GM04503 (cell line): ENCODE measurements around the gene IGF1.

Source experiments
- DNase-seq: peaks from one replicate; pipeline ENCODE4 v3.0.0-alpha.2; 2012; ENCODE audit warnings: low read depth

IGF1 gene

DNA sequence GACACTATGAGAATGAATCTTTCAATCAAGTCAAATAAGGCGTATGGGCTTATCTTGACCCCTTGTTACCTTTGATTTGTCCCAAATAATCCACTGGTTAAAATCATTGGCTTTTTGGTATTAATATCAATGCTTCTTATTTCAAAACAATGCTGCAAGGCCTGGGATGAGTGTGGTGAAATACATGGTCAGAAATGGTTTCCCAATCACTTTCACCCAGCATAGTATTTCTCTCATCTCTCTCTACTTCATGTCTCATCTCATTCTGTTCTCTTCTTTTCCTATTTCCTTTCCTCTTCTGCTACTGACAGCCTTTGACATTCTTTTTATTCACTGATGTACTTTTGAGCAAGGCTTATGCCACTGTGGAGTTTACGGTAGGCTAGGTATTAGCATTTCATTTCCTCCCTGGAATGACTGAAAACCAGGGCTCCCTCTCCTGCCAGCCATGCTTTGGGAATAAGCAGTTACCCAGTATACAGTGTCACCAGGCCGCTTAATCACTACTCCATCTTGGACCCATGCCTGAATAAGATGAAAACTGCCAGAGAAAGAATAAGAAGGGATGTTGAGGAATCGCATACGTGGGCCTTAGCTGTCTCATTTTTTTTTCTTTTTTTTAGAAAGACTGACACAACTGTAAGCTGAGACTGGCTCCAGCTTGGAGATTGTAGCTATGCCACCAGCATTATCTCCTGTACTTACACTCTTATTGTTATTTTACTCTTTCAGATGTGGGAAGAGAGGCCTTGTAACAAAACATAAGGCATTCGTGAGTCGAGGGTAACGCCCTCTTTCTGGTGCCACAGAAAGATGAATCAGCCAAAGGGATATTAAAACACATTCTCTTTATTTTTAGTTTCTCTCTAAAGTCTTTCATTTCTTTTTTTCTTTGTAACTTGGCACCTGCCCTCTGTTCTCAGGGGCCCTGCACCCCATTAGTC lies 53.5 kb downstream of the IGF1 start:
- DNase-seq = no peak

DNA sequence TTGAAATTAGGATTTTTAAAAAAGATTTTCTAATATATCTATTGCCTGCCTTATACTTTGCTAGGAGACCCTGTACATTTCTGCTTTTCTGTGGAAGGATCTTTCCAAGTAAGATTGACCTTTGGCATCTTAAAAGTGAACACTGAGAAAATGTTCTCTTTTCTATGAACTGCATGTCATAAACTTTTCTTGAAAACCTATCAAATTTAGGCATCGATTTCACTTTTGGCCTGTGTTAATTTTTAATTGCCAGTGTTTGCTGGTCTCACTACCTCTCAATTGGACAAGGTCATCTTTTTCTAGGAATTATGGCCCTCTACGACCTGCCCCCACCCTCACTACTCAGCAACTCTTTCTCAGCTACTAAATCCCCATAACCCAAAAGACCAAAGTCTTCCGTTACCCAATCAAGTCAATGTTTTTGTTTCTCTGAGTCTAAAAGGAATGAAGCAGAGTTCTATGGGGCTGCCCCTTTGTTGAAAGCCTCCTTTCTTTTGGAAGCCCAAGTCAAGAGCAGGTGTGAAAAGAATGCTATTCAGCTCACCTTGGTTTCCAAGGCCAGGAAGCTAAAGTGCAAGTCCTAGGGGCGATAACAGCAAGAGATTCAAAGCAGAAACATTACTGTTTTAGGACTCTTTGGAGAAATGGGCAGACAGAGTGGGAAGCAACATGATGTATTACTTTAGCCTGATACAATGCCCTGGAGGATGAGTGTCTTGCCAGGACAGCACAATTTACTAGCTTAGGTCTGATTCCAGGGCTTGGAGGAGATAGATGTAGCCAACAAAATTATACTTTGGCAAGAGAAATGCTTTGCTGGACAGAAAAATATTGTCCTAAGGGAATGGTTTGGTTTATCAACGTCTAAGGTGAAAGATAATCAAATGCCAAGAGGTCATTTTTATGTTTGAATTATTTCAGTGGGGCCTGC lies 55.0 kb downstream of the IGF1 start:
- DNase-seq = no peak

DNA sequence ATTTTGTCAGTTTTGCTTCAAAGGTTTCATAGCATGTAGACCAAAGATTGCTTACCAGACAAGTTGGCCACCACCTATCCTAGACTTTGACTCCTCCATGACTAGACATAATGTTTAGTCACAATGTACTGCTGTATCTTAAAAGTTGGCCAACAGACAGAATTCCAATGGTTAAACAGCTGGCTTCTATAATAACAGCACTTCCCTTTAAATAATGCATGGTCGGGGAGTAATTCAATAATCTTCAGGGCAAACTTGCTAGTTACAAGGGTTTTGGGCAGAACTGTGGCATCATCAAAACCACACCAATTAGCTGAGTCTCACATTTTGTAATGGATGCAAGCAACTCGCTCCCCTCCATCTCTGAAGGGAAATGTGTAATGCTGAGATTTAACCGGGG lies 56.9 kb downstream of the IGF1 start:
- no peak for DNase-seq

DNA sequence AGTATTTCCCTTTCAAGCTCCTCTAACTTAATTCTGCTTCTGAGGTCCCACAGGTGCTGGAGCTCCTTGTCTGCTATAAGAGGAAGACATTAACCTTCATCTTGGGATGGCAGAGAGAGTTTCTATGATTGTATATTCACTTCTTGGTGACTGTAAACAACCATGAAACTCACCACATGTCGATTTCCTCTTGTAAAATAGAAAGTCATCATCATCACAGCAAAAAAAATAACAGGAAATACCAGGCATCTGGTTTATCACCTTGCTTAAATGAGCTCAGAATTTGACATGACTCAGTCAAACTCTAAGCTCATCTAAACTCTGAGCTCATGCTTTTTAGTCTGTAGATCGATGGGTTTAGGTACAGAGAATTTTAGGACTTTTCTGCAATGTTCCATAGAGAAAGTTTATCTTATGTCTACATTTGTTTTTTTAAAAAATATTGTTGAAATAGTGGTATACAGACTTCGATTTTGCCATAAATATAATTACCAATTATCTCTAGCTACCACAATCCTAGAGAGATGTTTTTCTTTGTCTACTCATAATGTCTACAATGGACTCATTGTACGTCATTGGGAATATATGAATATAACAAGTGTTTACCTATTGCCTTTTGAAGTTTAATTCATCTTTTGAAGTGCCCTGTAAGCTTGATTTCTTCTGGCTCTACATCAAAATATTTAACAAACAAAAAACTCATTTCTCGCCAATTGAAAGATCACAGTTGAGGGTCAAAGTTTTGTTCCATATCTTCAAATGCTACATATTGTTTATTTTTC lies 58.4 kb downstream of the IGF1 start:
- DNase-seq = no peak

DNA sequence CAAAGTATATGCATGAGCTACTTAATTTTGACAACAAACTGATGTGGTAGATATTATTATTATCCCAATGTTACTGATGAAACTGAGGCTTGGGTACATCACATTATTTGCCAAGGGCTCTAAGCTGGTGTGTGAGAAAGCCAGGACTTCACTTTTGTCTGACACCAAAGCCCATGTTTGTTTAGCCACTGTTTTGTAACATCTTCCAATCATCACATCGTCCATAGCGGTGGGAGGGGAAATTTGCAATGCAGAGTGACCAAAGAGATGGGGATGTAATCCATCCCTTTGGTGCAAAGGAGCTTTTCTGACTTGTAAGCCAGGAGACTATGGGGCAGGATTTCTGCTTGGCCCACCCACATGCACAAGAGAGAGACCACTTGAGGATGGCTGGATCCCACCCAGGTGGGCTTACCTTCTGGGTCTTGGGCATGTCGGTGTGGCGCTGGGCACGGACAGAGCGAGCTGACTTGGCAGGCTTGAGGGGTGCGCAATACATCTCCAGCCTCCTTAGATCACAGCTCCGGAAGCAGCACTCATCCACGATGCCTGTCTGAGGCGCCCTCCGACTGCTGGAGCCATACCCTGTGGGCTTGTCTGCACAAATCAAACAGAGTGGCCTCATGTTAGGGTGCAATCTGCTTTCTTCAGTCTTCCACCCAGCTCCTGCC lies 61.1 kb downstream of the IGF1 start:
- no peak for DNase-seq

DNA sequence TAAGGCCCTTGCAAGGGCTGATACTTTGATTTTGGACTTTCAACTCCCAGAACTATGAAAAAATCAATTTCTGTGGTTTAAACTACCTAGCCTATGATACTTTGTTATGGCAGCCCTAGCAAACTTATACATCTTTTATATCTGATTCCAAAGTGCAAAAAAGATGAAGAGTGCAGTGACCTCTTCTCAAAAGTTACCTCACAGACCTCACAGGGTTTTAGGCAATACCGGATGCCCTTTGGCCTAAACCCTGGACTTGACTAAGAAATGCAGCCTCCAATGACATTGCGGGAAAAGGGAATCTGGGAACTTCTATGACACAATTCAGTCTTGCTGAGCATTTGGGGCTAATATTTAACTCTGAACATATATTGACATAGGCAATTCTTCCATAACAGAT lies 63.3 kb downstream of the IGF1 start:
- no peak for DNase-seq

DNA sequence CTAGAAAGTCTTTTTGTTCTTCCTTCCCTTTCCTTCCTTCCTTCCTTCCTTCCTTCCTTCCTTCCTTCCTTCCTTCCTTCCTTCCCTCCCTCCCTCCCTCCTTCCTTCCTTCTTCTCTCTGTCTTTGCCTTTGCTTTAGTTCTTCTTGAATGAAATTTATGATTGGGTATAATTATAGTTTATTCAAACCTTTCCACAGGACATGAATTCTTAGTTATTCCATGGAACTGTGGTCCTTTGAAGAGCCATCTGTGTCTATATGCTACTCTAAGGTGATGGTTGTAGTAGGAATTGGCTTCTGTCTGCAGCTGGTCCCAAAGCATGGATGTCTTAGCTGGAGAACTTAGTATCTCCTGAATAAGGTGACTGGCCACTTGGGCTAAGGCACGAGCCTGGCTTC lies 64.8 kb downstream of the IGF1 start:
- DNase-seq = no peak

DNA sequence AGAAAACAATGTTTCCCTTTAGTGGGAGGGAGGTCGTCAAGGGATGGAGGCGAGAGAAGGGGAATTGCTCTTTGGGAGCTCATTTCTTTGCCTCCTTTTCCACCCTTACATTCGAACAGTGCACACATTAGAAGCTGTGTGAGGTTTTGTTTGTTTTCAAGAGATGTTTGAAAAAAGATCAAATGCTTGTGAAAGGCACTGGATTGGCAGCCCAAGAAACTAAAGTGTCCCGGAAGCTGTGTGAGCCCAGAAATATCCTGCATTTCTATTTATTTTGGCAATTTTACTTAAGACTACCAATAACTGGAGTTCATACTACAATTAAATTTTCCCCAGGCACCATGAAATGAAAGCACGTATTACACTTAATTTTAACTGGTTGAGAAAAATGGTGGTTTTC lies 67.0 kb downstream of the IGF1 start:
- DNase-seq = no peak

DNA sequence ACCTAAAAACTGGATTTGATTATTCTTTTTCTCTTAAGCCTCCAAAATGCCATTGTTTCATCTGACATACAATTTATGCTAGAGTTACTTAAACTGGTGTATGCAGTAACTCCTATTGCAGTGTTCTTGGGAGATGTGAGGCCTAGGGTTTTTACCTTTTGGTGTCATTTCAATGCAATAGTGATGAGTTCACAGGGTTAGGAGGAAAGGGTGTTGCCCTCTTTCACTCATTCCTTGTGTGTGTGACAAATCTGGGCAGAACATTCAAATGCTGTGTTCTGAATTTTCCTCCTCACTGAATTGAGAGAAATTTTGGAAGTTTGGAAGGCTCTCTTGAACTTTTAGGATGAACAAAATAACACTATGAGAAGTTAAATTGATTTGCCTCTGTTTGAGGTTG lies 69.9 kb downstream of the IGF1 start:
- no peak for DNase-seq

DNA sequence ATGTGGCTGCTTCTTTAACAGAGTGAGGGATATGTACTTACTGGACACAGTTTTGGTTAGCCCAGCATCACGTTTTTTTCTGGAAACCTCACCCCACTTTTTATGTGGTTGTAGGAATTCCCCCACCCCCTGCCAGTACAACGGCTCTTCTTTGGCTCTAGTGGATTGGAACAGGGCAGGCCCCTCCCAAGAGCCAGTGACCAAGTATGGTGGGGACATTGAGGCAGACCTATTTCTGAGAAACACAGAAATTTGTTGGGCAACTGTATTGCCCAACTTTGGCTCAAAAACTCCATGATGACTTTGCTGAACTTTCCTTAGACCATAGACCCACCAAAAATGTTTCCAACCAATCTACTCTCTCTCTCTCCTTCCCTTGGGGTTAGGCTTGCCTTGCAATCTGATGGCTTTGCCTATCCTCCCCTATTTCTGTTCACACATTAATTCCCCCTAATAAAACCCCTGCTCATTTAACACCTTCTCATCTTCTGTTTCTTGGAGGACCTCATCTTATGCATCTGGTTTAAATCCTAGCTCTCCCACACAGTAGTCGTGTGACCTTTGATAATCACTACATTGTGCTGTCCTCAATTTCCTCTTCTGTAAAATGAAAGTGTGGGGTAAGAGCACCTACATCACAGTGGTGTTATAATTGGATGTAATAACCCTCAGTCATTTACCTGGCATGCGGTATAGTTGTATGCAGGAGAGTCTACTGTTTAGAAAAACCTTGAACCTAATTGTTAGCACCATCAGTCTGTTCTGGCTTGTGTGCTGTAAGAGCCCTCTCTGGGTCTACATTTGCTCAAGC lies 71.7 kb downstream of the IGF1 start:
- no peak for DNase-seq

DNA sequence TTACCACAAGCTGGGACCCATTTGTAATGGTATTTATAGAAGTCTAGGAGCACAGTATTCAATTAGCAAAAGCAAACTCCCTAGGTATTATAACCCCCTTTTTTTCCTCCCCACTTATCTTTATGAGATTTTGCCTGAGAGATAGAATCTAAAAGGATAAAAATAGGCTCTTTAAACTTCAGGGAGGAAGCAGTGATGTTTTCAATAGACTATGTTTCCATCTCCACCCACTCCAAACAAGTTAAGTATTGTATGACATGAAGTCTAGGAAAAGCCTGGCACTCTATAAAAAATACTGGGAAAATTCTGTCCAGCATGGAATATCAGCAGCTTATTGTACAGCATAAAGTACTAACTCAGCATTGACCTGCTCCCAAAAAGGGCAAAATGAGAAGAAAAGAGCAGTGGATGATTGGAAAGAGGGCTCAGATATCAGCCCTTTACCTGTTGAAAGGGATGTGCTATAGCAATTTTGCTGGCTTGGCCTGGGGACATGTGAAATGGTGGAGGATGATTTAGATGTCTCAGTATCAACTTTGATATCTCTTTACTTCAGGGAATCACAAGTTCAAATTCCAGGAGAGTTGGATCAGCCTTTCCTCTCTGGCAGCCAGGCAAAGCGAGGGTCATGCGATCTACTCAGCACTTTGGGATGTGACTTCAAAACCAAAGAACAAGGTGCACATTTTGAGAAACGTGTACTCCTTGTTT lies 72.4 kb downstream of the IGF1 start:
- no peak for DNase-seq

DNA sequence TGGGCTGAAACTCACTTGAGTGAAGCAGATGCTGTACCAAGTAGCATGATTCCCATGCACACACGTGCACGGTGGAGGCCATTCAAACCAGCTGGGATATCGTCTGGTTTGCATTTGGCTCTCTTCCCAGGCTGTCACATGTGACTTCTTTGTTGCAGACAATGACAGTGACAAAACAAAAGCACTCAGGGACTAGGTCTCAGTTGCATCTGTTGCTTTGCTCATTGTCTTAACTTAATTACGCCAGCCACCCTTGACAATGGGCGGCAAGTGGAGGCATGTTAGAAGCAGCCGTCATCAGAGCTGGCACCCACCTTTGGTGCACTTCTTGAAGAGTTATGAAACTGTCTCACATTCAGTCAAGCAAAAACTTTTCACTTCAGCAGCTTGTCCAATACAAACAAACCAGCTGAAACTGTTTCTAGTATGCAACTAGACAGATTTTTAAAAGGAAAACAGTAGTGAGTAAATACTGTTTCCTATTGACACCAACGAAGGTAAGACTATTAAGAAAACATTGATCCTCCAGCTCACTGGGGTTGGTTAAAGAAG lies 74.3 kb downstream of the IGF1 start:
- no peak for DNase-seq

DNA sequence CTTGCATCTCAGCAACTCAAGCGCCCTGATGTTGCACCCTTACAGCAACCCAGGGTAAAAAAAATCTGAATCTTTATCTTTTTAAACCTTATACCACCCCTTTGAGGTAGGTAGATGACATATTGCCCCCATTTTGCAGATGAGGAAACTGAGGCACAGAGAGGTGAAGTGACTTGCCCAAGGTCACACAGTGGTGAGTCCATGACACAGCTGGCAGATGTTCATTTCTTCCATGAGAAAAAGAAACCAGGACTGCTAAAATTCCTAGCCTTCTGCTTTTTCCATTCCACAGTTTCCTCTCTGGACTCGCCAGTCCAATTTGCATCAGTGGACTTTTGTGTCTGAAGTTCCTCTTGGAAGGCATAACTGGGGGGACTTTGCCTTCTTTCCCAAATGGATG lies 79.3 kb downstream of the IGF1 start:
- DNase-seq = no peak

DNA sequence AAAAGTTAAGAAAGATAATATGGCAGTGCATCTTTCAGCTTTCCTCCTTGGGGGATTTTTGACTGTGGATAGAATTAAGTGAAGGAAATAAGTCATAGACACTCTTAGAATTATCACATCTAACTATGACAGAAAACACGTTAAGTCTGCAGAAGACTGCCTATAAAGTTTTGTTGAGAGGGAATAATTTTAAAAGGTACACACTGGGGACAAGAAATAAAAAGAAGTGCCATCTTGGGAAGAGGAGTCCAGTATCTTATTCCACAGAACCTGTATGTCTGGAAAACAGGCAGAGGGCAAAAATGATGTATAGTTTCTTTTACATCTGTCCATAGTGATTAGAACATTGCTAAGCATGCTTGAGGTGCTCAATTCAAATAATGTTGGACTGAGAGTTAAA lies 80.7 kb downstream of the IGF1 start:
- DNase-seq = no peak

DNA sequence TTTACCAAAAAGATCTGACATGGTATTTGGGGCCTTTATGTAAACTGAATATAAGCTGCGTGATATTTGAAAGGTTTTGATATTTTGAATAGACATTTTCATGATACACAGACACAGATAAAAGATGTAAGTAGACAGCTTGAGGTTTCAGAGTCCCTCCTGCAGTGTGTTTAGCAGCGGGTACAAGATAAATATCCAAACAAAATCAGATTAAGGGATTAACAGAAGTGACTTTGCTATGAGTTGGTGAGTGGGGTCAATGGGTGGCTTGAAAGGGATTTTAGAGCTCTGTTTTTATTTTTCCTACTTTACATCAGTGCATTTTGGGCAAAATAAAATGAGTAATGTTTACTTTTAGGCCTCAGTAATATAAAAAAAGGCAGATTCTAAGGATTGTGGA lies 84.1 kb downstream of the IGF1 start:
- no peak for DNase-seq

DNA sequence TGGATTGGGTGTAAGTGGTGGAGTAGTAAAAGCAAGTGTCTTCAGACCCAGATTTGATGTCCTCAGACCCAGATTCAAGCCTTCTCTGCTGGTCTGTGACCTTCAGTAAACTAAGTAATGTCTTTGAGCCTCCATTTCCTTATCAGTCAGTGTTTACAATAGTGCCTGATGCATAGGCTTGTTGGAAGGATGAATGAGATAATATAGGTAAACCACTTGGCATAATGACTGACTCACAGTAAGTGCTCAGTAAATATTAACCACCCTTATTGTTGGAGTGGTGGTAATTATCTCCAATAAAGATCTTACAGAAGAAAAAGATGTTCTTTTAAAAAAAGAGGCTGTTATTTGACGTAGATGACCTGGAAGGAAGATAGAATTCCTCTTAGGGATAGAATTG lies 86.2 kb downstream of the IGF1 start:
- no peak for DNase-seq

DNA sequence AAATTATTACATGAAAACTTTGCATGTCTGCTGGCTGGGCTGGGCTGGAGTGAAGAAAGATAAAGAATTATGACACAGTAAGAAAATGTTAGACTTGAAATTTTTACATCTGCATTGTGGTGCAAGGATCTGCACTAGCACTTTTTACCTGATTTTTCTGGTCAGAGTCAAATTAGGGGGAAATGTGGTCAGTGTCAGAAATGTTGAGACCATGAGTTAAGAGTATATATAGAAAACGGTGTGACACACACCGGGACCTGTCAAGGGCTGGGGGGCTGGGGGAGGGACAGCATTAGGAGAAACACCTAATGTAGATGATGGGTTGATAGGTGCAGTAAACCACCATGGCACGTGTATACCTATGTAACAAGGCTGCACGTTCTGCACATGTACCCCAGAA lies 90.3 kb downstream of the IGF1 start:
- DNase-seq = no peak

DNA sequence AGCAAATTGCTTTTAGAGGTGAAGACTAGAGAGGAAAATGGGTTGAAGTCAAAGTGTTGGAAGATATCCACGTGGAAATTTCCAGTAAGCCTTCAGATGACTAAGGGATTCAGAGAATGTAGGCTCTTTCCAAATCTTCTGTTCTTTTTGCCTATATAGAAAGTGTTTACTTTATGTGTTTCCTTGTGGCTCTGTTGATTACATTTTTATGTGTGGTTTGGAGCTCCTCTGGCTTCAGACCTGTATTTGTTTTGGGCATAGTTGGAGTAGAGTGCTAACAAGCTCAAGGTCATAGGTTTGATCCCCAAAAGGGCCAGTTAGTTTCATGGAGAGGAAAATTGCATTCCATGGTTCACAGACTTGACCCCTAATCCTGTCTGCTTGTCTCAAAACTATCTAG lies 91.9 kb downstream of the IGF1 start:
- no peak for DNase-seq

DNA sequence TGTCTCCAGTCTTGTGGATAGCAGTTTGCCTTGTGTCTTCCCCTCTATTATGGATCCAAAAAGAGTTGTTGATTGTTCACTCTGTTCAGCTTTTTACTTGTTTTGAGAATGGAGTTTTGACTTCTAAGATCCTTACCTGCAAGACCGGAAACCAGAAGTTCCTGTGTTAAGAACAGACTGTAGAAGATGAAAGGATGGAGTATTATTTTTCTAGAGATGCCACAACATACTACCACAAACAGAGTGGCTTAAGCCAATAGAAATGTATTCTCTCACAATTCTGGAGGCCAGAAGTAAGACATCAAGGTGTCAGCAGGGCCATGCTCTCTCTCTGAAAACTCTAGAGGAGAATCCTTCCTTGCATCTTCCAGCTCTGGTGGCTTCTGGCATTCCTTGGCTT lies 95.0 kb downstream of the IGF1 start:
- no peak for DNase-seq
